Fibroblast of skin of scalp (primary cell): ENCODE data around the gene KXD1.

ENCODE experiments used
- DNase-seq: peaks from one replicate; pipeline ENCODE4 v3.0.0-alpha.2; 2013

KXD1 gene

DNA sequence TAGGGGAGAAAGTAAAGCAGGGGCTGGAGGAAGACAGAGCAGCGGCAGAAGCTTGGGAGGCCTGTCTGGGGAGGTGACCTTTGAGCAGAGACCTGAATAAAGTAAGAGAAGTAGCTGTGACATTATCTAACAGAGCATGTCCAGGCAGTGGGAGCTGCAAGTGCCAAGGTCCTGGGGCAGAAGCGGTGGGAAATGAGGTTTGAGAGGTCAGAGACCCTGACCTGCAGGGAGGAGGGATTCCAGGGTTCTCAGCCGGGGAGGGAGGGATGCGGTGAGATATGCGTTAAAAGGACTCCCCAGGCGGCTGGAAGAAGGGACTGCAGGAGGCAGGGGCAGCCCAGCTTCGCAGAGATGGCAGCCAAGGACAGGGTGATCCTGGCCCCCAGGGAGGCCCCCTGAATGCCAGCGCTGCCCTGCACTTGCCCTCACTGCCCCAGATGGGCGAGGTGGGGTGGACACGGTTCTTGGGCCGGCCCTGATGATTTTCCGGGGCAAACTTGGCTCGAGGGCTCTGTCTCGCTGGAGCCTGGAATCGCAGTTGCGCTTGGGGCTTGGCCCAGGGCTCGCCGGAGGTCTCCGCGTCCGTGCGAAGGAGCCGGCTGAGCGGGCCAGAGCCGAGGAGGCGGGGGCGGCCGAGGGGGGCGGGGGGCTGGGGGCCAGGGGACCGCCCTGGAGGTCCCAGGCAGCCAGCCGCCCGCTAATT lies 45.7 kb downstream of the KXD1 start:
- DNase-seq = no peak

DNA sequence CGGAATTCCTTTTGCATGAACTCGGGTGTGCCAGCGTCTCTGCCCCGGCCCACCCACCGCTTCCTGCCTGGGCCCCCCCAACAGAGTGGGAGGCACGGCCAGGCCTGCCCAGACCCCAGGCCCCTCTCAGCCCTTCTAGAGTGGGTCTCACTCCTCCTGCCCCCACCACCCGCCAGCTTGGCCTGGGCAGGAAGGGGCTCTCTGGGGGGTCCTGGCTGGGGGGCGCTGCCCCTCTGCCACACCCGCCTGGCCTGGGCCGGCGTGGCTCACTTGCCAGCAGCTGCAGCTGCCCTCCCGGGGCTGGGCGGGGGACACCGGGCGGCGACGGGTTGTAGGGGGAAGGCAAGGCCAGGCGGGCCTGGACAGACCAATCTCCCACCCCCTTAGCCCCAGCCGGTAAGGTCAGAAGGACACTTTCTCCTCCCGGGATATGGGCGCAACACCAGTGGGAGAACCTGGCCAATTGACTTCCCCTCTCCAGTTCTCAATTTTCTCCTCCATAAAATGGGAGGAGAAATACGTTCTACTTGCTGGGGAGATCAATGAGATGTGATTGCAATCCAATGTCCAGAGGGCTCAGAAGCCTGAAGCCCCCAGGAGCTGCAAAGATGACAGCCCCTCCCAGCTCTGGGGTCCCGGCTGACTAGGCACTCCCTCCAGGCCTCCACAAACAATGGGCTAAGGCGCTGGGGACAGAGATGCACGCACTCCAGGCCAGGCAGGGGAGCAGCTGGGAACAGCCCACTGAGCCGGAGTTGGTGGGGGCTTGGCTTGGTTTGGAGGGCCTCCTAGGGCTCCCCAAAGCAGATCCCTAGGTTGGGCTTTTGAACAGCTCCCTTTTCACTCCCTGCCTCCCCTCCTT lies 46.5 kb downstream of the KXD1 start:
- DNase-seq = no peak

DNA sequence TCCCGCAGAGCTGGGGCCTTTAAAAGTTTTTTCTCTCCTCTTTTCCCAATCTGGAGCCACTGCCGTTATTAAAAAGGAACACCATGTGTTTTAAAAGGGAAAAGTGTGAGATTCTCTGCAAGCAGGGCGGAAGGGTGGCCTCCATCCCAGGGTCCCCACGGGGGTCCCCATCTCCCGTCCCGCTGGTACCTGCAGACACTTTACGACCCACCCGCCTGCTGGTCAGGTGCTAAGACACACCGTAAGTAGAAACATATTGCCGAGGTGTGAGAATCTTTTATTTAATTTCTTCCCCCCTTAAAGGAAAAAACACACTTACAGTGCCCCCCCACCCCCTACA lies 47.1 kb downstream of the KXD1 start:
- DNase-seq = no peak

DNA sequence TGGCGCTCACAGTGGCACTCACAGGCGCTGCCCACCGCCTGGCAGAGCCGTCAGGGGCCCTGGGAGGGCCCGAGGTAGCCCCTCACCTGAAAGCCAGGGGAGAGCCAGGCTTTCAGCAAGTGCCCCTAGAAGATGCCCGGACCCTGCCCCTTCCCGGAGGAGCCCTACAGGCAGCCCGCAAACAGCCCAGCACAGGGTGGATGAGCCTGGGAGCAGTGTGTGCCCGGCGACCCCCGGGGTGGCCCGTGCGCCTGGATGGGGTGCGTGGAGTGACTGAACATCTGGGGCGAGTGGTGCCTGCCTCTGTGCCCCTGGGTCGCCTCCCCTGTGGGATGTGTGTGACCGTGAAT lies 47.5 kb downstream of the KXD1 start:
- no peak for DNase-seq

DNA sequence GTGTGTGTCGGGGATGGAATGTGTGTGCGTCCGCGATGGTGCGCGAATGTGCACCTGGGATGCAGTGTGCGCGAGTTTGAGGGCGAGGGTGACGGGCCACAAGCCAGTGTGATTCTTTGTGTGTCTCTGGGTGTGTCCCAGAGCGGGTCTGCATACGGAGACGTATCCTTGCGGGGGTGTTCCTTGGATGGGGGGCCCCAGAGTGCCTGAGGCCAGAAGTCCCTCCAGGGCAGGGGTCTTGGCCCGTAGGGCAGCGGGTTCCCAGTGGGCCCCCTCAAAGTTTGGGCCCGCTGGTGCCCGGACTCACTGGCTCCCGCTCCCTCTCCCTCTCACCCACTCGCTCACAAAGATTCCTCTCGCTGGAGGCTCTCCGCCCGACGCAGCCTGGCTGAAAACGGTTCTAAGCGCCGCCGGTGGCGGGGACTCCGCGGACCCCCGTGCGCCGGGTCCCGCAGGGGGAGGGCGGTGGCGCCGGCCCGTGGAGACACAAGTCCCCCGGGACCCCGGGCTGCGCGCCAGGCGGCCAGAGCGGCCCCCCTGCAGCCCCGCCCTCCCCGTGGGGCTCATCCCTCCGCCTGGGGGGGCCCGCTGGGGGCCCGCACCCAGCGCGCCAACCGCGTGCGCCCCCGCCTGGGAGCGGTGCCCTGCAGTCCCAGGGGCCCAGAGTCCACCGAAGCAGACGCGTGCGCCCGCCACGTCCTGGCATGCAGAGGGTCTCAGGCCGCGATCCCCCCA lies 48.0 kb downstream of the KXD1 start:
- DNase-seq = no peak

DNA sequence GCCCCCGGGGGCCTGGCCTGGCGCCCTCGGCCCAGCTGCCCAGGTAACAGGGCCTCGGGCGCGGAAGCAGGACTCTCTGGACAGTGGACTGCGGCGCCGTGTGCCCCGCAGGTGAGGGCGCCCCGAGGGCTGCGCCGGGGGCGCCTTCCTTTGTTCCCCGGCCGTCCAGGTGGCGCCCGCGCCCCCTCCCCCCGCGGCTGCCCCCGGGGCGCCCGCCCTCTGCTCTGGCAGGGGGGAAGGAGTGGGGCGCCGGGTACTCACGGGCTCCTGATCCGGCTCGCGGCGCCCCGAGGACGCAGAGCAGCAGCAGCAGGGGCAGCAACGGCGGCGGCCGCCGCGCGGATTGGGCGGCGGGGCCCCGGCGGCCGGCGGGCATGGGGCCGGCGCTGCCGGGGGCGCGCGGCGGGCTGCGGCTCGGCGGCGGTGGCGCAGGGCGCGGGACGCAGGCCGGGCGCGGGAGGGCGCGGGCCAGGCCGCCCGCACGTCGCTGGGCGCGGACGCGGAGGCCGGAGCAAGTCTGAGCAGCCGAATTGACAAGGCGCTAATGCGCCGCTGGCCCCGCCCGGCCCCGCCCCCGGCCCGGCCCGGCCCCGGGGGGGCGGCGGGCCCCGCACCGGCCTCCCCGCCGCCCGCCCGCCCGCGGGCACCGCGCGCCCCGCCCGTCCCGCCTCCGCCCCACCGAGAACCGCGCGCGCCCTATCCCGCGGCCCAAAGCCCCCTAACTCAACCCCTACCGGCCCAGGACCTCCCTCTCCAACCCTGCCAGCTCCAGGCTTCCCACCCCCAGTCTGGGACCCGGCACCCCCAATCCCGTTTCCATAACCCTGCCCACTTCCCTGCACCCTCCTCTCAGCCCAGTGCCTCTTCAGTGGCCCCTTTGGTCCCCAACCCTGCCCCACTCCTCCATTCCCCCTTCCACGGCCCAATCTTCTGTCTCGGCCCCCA lies 48.9 kb downstream of the KXD1 start, which contains the start of gene CRLF1:
TSS of gene CRLF1 (minus strand) at position 519 of the 945 bp plus-strand sequence. CDS start at position 376, 143 bp downstream.
- DNase-seq = no peak

DNA sequence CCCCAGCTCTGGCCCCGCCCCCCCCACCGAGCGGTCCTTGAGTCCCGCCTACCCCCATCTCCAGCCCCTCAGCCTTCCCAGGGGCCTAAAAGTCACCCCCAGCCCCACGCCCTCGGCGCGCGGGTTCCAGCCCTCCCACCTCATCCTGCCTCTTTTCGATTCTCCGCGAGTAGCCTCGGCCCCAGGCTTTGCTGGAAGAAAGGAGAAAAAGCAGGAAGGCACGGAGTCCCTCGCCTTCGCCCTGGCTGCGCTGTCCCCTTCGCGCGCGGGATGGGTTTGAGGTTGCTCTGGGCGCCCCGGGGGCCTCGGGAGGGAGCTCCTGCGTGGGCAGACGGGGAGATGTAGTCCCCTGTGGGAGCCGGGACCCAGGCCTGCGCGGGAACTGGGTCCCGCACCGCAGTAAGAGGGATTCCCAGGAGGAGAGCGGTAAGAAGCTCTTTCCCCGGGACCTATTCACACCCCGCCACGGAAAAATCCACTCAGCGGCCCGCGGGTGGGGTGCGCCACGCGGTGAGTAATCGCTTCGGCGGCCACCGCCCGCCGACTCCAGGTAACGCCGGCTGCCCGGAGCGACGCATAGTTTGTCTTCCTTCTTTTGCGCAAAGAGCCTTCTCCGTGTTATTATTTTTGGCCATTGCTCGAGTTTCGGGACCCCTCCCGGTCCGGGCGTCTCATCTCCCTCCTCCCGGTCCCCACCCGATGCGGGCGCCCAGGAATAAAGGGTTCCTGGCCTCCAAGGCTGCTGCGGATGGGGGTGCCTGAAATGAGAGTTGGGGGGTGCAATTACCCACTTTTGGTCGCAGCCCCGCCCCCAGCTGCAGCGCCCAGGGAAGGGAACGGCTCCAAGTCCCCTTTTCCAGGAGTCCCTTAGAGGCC lies 49.8 kb downstream of the KXD1 start:
- no peak for DNase-seq

DNA sequence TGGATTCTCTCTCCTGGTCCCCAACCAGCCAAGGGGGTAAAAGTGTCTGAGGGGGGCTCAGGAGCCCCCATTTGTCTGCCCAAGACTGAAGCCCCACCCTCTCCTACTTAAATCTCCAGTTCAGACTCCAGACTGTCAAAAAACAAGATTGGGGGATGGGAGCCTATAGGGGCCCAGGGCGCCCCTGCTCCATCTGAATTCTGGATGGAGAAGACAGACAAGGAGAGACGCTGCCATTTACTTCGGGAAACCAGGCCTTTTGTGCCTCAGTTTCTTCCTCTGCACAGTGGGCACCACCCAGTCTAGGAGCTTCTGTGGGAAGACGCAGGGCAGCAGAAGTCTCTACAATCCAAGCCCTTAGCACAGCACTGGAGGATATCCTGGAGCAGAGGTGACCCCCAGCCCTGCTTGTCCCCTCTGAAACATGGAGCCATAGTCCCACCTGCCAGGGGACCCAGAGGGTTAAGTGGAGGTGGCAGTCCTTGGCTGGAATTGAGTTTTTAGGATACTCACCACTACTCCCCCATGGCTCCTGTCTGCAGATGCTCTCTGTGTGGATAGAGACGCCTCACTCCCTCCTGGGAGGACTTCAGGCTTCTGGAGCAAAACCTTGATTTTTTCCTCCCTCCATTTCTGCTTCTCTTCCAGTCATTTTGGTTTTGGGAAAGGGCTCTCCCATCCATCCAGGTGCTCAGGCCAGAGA lies 50.6 kb downstream of the KXD1 start:
- no peak for DNase-seq

DNA sequence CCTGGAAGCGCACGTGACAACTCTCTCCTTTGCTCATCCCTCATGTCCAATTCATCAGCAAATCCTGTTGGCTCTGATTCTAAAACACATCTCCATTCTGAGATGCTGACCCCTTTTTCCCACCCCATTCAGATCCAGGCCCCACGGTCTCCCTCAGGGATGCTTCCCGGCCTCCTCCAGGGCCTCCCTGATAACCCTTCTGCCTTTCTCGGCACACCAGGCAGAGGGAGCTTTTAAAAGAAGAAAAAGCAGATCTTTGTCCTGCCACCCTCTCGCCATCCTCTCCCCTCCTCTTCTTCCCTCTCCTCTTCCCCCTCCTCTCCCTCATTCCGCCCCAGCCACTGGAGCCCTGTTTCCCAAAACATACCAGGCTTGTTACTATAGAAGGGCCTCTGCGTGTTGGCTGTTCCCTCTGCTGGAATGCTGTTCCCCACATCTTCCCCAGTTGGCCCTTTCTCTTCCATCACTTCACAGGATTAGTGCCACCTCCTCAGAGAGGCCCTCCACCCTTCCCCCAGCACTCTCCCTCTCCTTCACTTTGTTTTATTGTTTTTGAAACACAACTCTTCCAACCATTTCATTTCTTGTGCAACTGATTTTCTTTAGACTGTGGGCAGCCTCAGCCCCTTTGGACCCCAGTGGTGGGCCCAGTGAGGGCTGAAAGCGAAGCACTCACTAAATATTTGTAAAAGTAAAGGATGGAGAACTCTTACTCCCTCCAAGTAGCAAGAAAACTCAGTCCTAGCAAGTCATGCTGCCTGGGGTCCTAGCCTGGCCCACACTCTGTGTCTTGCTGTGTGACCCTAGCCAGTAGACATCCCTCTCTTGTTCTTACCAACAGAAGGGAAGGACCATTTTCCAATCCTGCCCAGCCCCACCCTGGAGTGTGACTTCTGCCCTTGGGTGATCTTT lies 51.4 kb downstream of the KXD1 start:
- no peak for DNase-seq

DNA sequence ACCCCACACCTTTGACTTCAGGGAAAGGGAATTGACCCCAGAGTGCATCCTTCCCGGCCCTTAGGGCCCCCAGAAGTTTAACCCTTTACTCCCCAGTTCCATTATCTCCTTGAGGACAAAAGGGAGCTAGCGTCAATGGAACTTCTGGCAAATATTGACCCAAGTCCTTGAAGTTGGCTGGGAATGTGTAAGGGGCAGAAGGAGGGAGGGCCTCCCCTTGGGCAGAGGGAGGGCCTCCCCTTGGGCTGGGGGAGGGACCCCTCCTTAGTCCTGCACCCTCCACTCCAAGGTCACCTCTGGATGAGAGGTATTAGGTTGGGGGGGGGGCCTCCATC lies 52.0 kb downstream of the KXD1 start:
- no peak for DNase-seq

DNA sequence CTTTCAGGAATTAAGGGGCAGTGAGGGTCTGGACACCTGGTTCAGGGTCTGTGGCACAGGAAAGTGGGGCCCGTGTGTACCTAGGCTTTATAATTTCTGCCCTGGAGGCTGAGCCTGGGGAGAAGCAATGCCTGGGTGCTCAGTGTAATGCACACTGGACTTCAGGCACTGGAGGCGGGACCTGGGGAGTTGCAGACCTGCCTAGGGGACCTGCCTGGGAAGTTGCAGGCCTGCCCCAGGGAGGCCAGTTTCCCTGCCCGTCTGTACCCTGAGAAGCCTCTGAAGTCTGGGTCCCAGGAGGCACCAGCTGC lies 52.5 kb downstream of the KXD1 start:
- DNase-seq = no peak

DNA sequence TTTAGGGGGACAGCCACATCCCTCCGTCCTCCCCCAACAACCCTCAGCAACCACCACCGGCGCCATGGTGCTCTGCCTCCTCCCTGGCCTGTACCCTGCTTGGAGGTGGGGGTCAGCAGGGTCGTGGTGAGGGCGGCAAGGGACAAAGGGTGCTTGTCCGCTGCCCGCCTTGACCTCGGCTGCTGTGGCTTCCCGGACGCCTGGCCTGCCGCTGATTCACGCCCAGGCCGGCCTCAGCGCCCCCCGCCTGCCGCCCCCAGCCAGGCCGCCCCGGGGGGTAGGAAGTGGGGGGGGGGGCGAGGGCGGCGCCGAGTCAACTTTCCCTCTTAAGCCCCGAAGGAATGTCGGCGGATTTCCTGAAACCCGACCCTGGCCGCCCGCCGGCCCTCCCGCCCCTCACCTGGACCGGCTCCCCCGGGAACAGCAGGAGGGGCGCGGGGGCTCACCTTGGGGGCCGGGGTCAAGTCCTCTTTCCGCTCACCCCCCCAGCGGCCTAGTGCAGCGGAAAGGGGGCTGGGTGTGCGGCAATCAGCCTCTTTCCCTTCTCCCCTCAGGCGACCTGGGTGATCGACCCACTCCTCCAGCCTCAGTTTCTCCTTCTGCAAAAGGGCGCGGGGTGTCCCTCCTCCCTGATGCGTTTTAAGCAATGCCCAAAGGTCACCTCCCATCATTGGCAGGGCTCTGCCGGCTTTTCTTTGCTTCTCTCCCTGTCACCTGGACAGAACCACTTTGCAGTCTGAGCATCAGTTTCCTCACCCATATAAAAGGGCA lies 53.1 kb downstream of the KXD1 start:
- DNase-seq = no peak

DNA sequence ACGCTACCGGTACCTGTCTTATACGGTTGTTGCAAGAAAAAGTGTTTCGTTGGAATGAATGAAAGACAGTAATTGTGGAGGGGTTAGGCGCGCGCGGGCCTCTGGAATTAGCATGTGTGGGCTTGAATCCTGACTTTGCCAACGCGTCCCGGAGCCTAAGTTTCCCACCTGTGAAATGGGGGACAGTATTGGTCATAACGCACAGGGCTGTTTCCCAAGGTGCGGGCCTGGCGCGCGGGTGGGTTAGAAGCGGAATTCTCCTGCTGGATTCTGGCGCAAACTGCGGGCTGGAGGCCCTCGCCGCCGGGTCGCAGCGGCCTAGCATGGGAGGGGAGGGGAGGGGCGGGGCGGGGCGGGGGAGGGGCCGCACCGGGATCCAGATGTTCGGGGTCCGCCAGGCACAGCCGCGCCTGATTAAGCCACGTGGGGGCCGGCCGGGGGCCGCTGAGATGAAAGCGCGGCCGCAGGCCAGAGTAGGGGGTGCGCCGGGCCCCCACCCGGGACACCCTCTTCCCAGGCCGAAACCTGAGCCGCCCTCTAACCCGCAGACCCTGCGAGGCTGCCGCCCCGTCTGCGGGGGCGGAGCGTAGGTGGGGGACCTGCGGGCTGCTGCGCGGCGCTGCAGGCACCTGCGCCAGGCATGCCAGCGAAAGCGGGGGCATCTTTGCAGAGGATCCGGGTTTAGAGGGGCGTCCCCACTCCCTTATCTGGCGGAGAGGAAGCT lies 53.8 kb downstream of the KXD1 start:
- DNase-seq = no peak

DNA sequence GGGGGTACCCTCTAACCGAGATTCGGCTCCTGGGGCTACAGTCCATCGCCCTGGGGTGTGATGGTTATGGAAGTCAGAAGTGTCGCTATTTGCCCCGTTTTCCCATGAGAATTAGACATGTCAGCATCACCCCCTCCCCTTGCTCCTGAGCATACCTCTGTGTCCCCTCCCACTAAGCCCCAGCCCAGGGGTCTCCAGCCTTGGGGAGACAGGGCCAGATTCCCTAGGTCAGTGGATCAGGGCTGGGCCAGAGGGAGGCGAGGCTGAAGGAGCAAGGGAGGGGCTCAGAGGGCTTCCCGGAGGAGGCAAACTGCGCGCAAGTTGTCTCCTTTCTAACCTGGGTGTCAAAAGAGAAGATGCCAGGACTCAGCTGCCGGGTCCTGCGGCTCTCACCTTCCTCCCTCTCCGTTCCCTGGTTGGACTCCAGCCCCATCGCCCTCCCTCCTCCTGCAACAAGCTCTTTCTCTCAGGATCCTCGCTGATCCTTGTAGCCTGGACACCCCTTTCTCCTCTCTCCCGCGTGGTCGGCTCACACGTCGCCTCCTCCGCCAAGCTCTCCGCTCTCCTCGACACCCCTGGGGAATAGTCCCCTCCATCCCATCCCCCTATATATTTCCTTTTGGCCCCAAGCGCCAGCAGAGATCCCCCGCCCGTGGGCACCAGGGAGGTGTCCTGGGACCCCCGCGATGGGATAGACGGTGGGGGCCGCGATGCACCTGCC lies 54.5 kb downstream of the KXD1 start:
- DNase-seq = no peak

DNA sequence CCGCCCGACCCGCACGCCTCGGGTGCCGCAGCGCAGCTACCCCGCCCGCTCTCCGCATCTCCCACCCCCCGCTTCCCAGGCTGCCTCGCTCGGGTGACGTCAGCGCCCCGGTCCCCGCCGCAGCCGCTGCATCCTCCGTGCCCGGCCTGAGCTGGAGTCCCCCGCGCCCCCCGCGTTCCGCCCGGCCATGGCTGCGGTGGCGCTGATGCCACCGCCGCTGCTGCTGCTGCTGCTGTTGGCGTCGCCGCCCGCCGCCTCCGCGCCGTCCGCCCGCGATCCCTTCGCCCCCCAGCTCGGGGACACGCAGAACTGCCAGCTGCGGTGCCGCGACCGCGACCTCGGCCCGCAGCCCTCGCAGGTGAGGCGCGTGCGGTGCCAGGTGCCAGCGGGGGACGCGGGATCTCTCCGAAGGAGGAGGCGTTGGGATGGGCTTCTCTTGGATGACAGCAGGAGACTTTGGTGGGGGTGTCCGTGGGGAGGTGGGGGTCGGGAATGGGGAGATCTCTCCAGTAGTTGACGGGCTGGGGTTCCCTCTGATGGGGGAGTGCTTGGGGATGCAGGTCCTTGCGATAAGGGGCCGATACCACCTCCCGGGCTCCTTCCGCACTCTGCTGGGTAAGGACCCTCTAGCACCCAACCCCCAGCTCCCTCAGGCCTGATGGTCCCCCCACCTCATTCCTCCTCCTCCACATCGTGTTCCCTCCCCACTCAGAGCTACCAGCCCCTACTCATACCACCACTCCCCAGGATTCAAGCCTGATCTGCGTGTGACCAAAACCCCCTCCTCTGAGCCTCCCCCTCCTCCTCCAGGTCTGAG lies 55.3 kb downstream of the KXD1 start, which contains the start of gene TMEM59L:
TSS of gene TMEM59L (plus strand) at position 99 of the 817 bp plus-strand sequence. CDS start at position 188, 89 bp downstream.
- DNase-seq = no peak

DNA sequence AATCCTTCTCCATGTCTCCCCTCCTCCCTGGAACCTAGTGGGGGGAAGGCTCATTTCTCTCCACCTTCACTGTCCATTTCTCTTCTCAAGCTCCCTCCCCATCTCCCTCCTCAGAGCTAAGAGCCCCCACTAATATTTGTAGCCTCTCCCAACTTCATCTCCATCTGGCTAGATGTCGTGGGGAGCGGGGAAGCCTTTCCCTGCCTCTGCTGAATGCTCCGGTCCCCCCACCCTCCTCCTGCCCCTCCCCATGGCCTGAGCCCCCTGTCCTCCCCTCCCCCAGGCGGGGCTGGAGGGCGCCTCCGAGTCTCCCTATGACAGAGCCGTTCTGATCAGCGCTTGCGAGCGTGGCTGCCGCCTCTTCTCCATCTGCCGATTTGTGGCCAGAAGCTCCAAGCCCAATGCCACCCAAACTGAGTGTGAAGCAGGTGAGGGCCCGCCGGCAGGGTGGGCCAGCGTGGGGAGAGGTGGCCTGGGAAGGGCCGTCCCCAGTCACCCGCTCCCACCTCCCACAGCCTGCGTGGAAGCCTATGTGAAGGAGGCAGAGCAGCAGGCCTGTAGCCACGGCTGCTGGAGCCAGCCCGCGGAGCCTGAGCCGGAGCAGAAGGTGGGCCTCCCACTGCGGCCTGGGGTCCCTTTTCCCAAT lies 56.0 kb downstream of the KXD1 start:
- no peak for DNase-seq
